GM23248 (cell line): ENCODE data around the gene ASIC1. TPM values are rescaled to one million over a fixed set of nuclear protein-coding genes. Genes with fewer than 3 reads are reported as not detected.

Source experiments
- DNase-seq: peaks from one replicate; pipeline ENCODE4 v3.0.0-alpha.2; 2015
- H2AFZ ChIP-seq: fragments of 200-600 bp; sonication (generic); 2 replicates; pipeline ENCODE4 v1.6.1; 2016; ENCODE audit warnings: antibody characterized with exemption
- H3F3A ChIP-seq: fragments of 200-600 bp; sonication (generic); 2 replicates; pipeline ENCODE4 v1.6.1; 2016; ENCODE audit warnings: mild to moderate bottlenecking, antibody characterized with exemption, mixed run types; ENCODE audit not compliant: insufficient read depth
- H3K27ac ChIP-seq: fragments of 200-600 bp; sonication (generic); 2 replicates; pipeline ENCODE4 v1.5.1; 2016; ENCODE audit warnings: mild to moderate bottlenecking
- H3K27me3 ChIP-seq: fragments of 200-600 bp; sonication (generic); replicated peaks from 2 replicates; pipeline ENCODE4 v1.6.1; 2016; ENCODE audit warnings: mild to moderate bottlenecking; ENCODE audit not compliant: insufficient read depth
- H3K36me3 ChIP-seq: fragments of 200-600 bp; sonication (generic); 2 replicates; pipeline ENCODE4 v1.6.1; 2016; ENCODE audit warnings: low read depth, mild to moderate bottlenecking
- H3K4me1 ChIP-seq: fragments of 200-600 bp; sonication (generic); 2 replicates; pipeline ENCODE4 v1.6.1; 2016; ENCODE audit warnings: mild to moderate bottlenecking; ENCODE audit not compliant: insufficient read depth
- H3K4me2 ChIP-seq: fragments of 200-600 bp; sonication (generic); one replicate; pipeline ENCODE4 v1.6.1; 2016; ENCODE audit warnings: mild to moderate bottlenecking; ENCODE audit not compliant: unreplicated experiment
- H3K4me3 ChIP-seq: fragments of 200-600 bp; sonication (generic); 2 replicates; pipeline ENCODE4 v1.5.1; 2016; ENCODE audit warnings: mild to moderate bottlenecking
- H3K79me2 ChIP-seq: fragments of 200-600 bp; sonication (generic); 2 replicates; pipeline ENCODE4 v1.6.1; 2016; ENCODE audit warnings: mild to moderate bottlenecking; ENCODE audit not compliant: insufficient read depth
- H3K9ac ChIP-seq: fragments of 200-600 bp; sonication (generic); 2 replicates; pipeline ENCODE4 v1.6.1; 2016; ENCODE audit warnings: mild to moderate bottlenecking
- H3K9me2 ChIP-seq: fragments of 200-600 bp; sonication (generic); 2 replicates; pipeline ENCODE4 v1.6.1; 2016; ENCODE audit warnings: mixed run types, mild to moderate bottlenecking, moderate library complexity; ENCODE audit not compliant: insufficient read depth
- H3K9me3 ChIP-seq: fragments of 200-600 bp; sonication (generic); one replicate; pipeline ENCODE4 v1.6.1; 2017; ENCODE audit warnings: low read depth
- H4K20me1 ChIP-seq: fragments of 200-600 bp; sonication (generic); 2 replicates; pipeline ENCODE4 v1.6.0; 2016; ENCODE audit not compliant: insufficient read depth
- EZH2 ChIP-seq: fragments of 200-600 bp; sonication (generic); IDR thresholded peaks from 2 replicates; pipeline ENCODE4 v1.6.1; 2018; ENCODE audit warnings: antibody characterized with exemption, mild to moderate bottlenecking; ENCODE audit not compliant: insufficient read depth, poor library complexity, severe bottlenecking
- EZH2phosphoT487 ChIP-seq: fragments of 200-600 bp; sonication (generic); IDR thresholded peaks from 2 replicates; pipeline ENCODE4 v1.6.1; 2018; ENCODE audit warnings: antibody characterized with exemption, moderate library complexity, mild to moderate bottlenecking, low read depth; ENCODE audit not compliant: insufficient read depth
- WGBS, 2 experiments: methylation state at CpG; one replicate each; pipeline ENCODE4 v1.1.6; 2015 to 2017; ENCODE audit warnings: low lambda C conversion rate in 2 of 2, low coverage in 1 of 2; ENCODE audit errors: missing lambda C conversion rate in 2 of 2; 5-methylcytosine and 5-hydroxymethylcytosine counted together
- in situ Hi-C: fragments of 300-500 bp; cut with MboI; formaldehyde crosslinking; loops from 2 replicates; pipeline ENCODE4 v1.15.0; 2020
- polyA plus RNA-seq: library from polyadenylated mRNA; unstranded; fragments of >200 nt; fragmentation: Nextera tagmentation; extraction: Ambion mirVana; gene quantifications from 2 replicates; pipeline ENCODE4 v1.2.1, GENCODE V29; 2016
- total RNA-seq: library from RNA; depleted of rRNA; stranded (reverse); fragments of >200 nt; shearing (Covaris generic); gene quantifications from 2 replicates; pipeline ENCODE4 v1.2.3, GENCODE V29; 2014

The ASIC1 gene
- total and polyA plus RNA-seq, 2 experiments from 2014 or later = 1.4 to 1.9 TPM

DNA sequence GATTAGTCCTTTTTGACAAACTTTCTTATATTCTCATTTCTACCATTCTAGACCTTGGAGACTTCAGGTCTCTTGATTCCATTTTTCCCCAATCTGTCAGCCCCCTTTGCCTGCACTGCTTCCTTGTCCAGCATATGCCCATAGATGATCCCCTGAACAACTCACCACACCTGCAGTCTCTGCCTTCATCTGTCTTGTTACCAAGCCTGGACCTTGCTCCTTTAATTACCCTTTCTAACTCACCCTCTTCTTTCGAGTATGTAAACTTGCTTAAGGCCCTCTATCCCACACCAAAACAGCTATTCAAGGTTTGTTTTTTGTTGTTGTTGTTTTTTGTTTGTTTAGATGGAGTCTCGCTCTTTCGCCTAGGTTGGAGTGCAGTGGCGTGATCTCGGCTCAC, 64.2 kb downstream of the ASIC1 start:
- no peaks in the 10 kb centered on the region for H3K9me2 ChIP-seq
- peaks cover 35% of the 10 kb centered on the region for H3K79me2 ChIP-seq
- H3K36me3 ChIP-seq = 0 out of 2 replicates have a peak, but pooled peaks cover 3% of the 10 kb centered on the region
- H3F3A ChIP-seq = peaks cover 26% of the 10 kb centered on the region; the same call in 1 of the 2 replicates
- H4K20me1 ChIP-seq = no peaks in the 10 kb centered on the region
- H2AFZ ChIP-seq = no peak overlapping the region
- H3K27ac ChIP-seq = no peak overlapping the region
- TF ChIP-seq EZH2 (no peak), EZH2phosphoT487 (no peak)
- DNase-seq = no peak
- 95 to 100% methylated on average over 5 of the region's 5 CpGs for WGBS, 2 experiments
- no peak overlapping the region for H3K9ac ChIP-seq
- no peaks in the 10 kb centered on the region for H3K4me1 ChIP-seq
- in situ Hi-C loops = no loop called here
- H3K4me2 ChIP-seq = no peak overlapping the region
- no peaks in the 10 kb centered on the region for H3K9me3 ChIP-seq
- no peak overlapping the region for H3K4me3 ChIP-seq
- no peaks in the 10 kb centered on the region for H3K27me3 ChIP-seq

- Histone ChIP-seq H3K4me1 (no peaks in the 10 kb centered on the region), H3K4me3 (no peak overlapping the region), H3K9me3 (no peaks in the 10 kb centered on the region), H3K79me2 (peaks cover 20% of the 10 kb centered on the region), H3K4me2 (no peak overlapping the region), H3K9me2 (no peaks in the 10 kb centered on the region), H2AFZ (no peak overlapping the region), H3K27me3 (no peaks in the 10 kb centered on the region), H3K36me3 (peaks cover 15% of the 10 kb centered on the region; the same call in 1 of the 2 replicates), H4K20me1 (no peaks in the 10 kb centered on the region), H3K27ac (no peak overlapping the region), H3K9ac (no peak overlapping the region), H3F3A (peaks cover 26% of the 10 kb centered on the region; the same call in 1 of the 2 replicates)
- in situ Hi-C loops = no loop called here
- no peak for DNase-seq
- TF ChIP-seq EZH2 = no peak
- TF ChIP-seq EZH2phosphoT487 = no peak
- WGBS, 2 experiments = 43 to 56% methylated on average over 2 of the region's 2 CpGs
These were observed 65.8 kb downstream of the ASIC1 start for GRCh38 chr12:50123203-50123602.

GRCh38 chr12:50127546-50127945, 70.2 kb downstream of the ASIC1 start:
- in situ Hi-C loops = no loop called here
- no peaks in the 10 kb centered on the region for H3K79me2 ChIP-seq
- no peak for TF ChIP-seq EZH2phosphoT487
- TF ChIP-seq EZH2 = no peak
- H3K27me3 ChIP-seq = no peaks in the 10 kb centered on the region
- no peaks in the 10 kb centered on the region for H3K4me1 ChIP-seq
- H3K9me3 ChIP-seq = no peaks in the 10 kb centered on the region
- no peak overlapping the region for H2AFZ ChIP-seq
- no peak overlapping the region for H3K4me3 ChIP-seq
- no peak for DNase-seq
- no peak overlapping the region for H3K27ac ChIP-seq
- H3F3A ChIP-seq = peaks cover 40% of the 10 kb centered on the region
- 78 to 92% methylated on average over 2 of the region's 2 CpGs for WGBS, 2 experiments
- no peaks in the 10 kb centered on the region for H4K20me1 ChIP-seq
- H3K36me3 ChIP-seq = peaks cover 37% of the 10 kb centered on the region; the same call in 1 of the 2 replicates
- H3K9me2 ChIP-seq = no peaks in the 10 kb centered on the region
- no peak overlapping the region for H3K4me2 ChIP-seq
- H3K9ac ChIP-seq = no peak overlapping the region

GRCh38 chr12:50129290-50129689, 71.9 kb downstream of the ASIC1 start:
- Histone ChIP-seq H3K27ac (no peak overlapping the region), H3F3A (peaks cover 39% of the 10 kb centered on the region), H4K20me1 (no peaks in the 10 kb centered on the region), H3K9me2 (no peaks in the 10 kb centered on the region), H3K4me3 (no peak overlapping the region), H3K36me3 (peaks cover 49% of the 10 kb centered on the region), H3K9me3 (no peaks in the 10 kb centered on the region), H2AFZ (no peak overlapping the region), H3K4me2 (no peak overlapping the region), H3K4me1 (no peaks in the 10 kb centered on the region), H3K27me3 (no peaks in the 10 kb centered on the region), H3K79me2 (0 out of 2 replicates have a peak, but pooled peaks cover 7% of the 10 kb centered on the region), H3K9ac (no peak overlapping the region)
- no peak for TF ChIP-seq EZH2phosphoT487
- TF ChIP-seq EZH2 = no peak
- in situ Hi-C loops = no loop called here
- 41% methylated on average over 4 of the region's 4 CpGs for WGBS, 2 experiments
- no peak for DNase-seq
